Esophagus mucosa (tissue), 1 donor: ENCODE data around the gene ABCC4. TPM values are rescaled to one million over a fixed set of nuclear protein-coding genes. Genes with fewer than 3 reads are reported as not detected.

Experiments
- ATAC-seq: fragments of 200-7000 bp; cut with Tn5 transposase; one replicate; pipeline ENCODE4 v1.9.1; 2020
- total RNA-seq: library from RNA; stranded (reverse); gene quantifications from one replicate; pipeline ENCODE4 v1.2.4, GENCODE V29; 2023
- donor health status: DM: yes; HTN: yes; CAD: no.

ABCC4 gene
- total RNA-seq, 1 donor from 2014 or later = 4.4 TPM

- ATAC-seq = no peak
These were observed 188.4 kb downstream of the ABCC4 start for GRCh38 chr13:95112883-95113282.

GRCh38 chr13:95111608-95112007 lies 189.6 kb downstream of the ABCC4 start:
- ATAC-seq = no peak

- peak; percentile 8 for ATAC-seq
These were observed 194.7 kb downstream of the ABCC4 start for GRCh38 chr13:95106562-95106961.

- peak; percentile 88 for ATAC-seq
These were observed 200.5 kb downstream of the ABCC4 start for GRCh38 chr13:95100525-95101433.

GRCh38 chr13:95099541-95099940 lies 201.7 kb downstream of the ABCC4 start:
- ATAC-seq = peak; percentile 61

- ATAC-seq = no peak
These were observed 202.3 kb downstream of the ABCC4 start for GRCh38 chr13:95098916-95099315.

GRCh38 chr13:95091755-95092154 lies 209.5 kb downstream of the ABCC4 start:
- no peak for ATAC-seq

GRCh38 chr13:95087746-95088305 lies 213.4 kb downstream of the ABCC4 start:
- ATAC-seq = no peak

GRCh38 chr13:95086761-95087160 lies 214.5 kb downstream of the ABCC4 start:
- ATAC-seq = no peak

- ATAC-seq = peak; percentile 77
These were observed 217.5 kb downstream of the ABCC4 start for GRCh38 chr13:95083758-95084157.

GRCh38 chr13:95083066-95083465 lies 218.2 kb downstream of the ABCC4 start:
- no peak for ATAC-seq

- ATAC-seq = no peak
These were observed 225.7 kb downstream of the ABCC4 start for GRCh38 chr13:95075506-95075905.

GRCh38 chr13:95074820-95075219 lies 226.4 kb downstream of the ABCC4 start:
- ATAC-seq = no peak

GRCh38 chr13:95073747-95074311 lies 227.4 kb downstream of the ABCC4 start:
- ATAC-seq = no peak

GRCh38 chr13:95067303-95067702 lies 233.9 kb downstream of the ABCC4 start:
- ATAC-seq = no peak

- no peak for ATAC-seq
These were observed 241.2 kb downstream of the ABCC4 start for GRCh38 chr13:95060014-95060519.

- no peak for ATAC-seq
These were observed 241.9 kb downstream of the ABCC4 start for GRCh38 chr13:95059306-95059705.

GRCh38 chr13:95058680-95059079 lies 242.6 kb downstream of the ABCC4 start:
- ATAC-seq = peak; percentile 94

- no peak for ATAC-seq
These were observed 245.0 kb downstream of the ABCC4 start for GRCh38 chr13:95056266-95056665.

GRCh38 chr13:95050800-95051615 lies 250.2 kb downstream of the ABCC4 start:
- peak; percentile 80 for ATAC-seq

- no peak for ATAC-seq
These were observed 251.5 kb downstream of the ABCC4 start for GRCh38 chr13:95049772-95050171.

- no peak for ATAC-seq
These were observed 256.6 kb downstream of the ABCC4 start for GRCh38 chr13:95044452-95045205.
